Thymus (tissue), 11 donors: ENCODE results near the gene KMT5B. TPM values are rescaled to one million over a fixed set of nuclear protein-coding genes. Genes with fewer than 3 reads are reported as not detected.

ENCODE experiments used
- DNase-seq, 9 donors: peaks; one replicate each; pipeline ENCODE4 v3.0.0-alpha.2; 2013; ENCODE audit warnings: low spot score in 9 of 9, low read depth in 6 of 9, missing footprints in 1 of 9
- H3K27ac ChIP-seq, 2 donors: one replicate each; pipeline ENCODE4 v1.5.1; 2013; ENCODE audit warnings: control low read depth in 1 of 2, low read depth in 1 of 2, low read length in 1 of 2, mild to moderate bottlenecking in 1 of 2, moderate library complexity in 1 of 2
- H3K27me3 ChIP-seq, 2 donors: one replicate each; pipeline ENCODE4 v1.5.1; 2013; ENCODE audit warnings: low read length in 1 of 2; ENCODE audit not compliant: control insufficient read depth in 2 of 2, insufficient read depth in 1 of 2
- H3K36me3 ChIP-seq, 2 donors: one replicate each; pipeline ENCODE4 v1.5.1; 2013; ENCODE audit warnings: low read length in 1 of 2, mild to moderate bottlenecking in 1 of 2, moderate library complexity in 1 of 2; ENCODE audit not compliant: control insufficient read depth in 2 of 2, insufficient read depth in 2 of 2
- H3K4me1 ChIP-seq, 2 donors: one replicate each; pipeline ENCODE4 v1.5.1; 2013; ENCODE audit warnings: low read length in 2 of 2; ENCODE audit not compliant: control insufficient read depth in 2 of 2, insufficient read depth in 2 of 2
- H3K4me3 ChIP-seq, 2 donors: one replicate each; pipeline ENCODE4 v1.5.1; 2013; ENCODE audit warnings: low read length in 2 of 2, control low read depth in 1 of 2, mild to moderate bottlenecking in 1 of 2
- H3K9me3 ChIP-seq, 2 donors: one replicate each; pipeline ENCODE4 v1.5.1; 2013; ENCODE audit warnings: low read length in 1 of 2, mild to moderate bottlenecking in 1 of 2; ENCODE audit not compliant: control insufficient read depth in 2 of 2, insufficient read depth in 1 of 2
- WGBS: extraction: QIAGEN DNeasy Blood & Tissue Kit; methylation state at CpG from one replicate; pipeline ENCODE4 v1.1.7; 2013; 5-methylcytosine and 5-hydroxymethylcytosine counted together
- polyA plus RNA-seq: library from polyadenylated mRNA; stranded (reverse); fragments of 200-250 nt; gene quantifications from one replicate; pipeline ENCODE4 v1.2.3, GENCODE V29; 2013
- total RNA-seq: library from RNA; stranded (reverse); fragments of 120-200 nt; gene quantifications from one replicate; pipeline ENCODE4 v1.2.4, GENCODE V29; 2013
- donor health status: healthy.

The KMT5B gene
- total and polyA plus RNA-seq, 2 donors = 32.7 to 33.1 TPM

- no peak overlapping the region for H3K4me3 ChIP-seq
- no peaks in the 10 kb centered on the region for H3K9me3 ChIP-seq
- H3K27me3 ChIP-seq = no peaks in the 10 kb centered on the region
- H3K4me1 ChIP-seq = no peaks in the 10 kb centered on the region
- WGBS = 97% methylated on average over 4 of the region's 4 CpGs
- DNase-seq = no peak
- H3K27ac ChIP-seq = no peak overlapping the region
- peaks cover 56 to 86% of the 10 kb centered on the region in 2 donors for H3K36me3 ChIP-seq
These were observed 39.2 kb downstream of the KMT5B start for GRCh38 chr11:68173926-68174325.

- no peaks in the 10 kb centered on the region for H3K9me3 ChIP-seq
- peaks cover 82 to 94% of the 10 kb centered on the region in 2 donors for H3K36me3 ChIP-seq
- no peaks in the 10 kb centered on the region for H3K27me3 ChIP-seq
- no peaks in the 10 kb centered on the region for H3K4me1 ChIP-seq
- H3K4me3 ChIP-seq = no peak overlapping the region
- DNase-seq = no peak
- no peak overlapping the region for H3K27ac ChIP-seq
These were observed 43.7 kb downstream of the KMT5B start for GRCh38 chr11:68169442-68169841.

- H3K36me3 ChIP-seq = peaks cover 83 to 93% of the 10 kb centered on the region in 2 donors
- H3K27me3 ChIP-seq = no peaks in the 10 kb centered on the region
- no peak overlapping the region for H3K27ac ChIP-seq
- H3K9me3 ChIP-seq = no peaks in the 10 kb centered on the region
- DNase-seq = no peak
- no peak overlapping the region for H3K4me3 ChIP-seq
- WGBS = 98% methylated on average over 5 of the region's 5 CpGs
- H3K4me1 ChIP-seq = no peaks in the 10 kb centered on the region
These were observed 44.4 kb downstream of the KMT5B start for GRCh38 chr11:68168694-68169093.

GRCh38 chr11:68167474-68167873, 45.6 kb downstream of the KMT5B start:
- no peak for DNase-seq
- H3K4me3 ChIP-seq = no peak overlapping the region
- no peak overlapping the region for H3K27ac ChIP-seq
- peaks cover 74 to 87% of the 10 kb centered on the region in 2 donors for H3K36me3 ChIP-seq
- 99% methylated on average over 6 of the region's 6 CpGs for WGBS
- no peaks in the 10 kb centered on the region for H3K9me3 ChIP-seq
- no peaks in the 10 kb centered on the region for H3K4me1 ChIP-seq
- H3K27me3 ChIP-seq = no peaks in the 10 kb centered on the region

GRCh38 chr11:68166969-68167368, 46.1 kb downstream of the KMT5B start:
- H3K27ac ChIP-seq = no peak overlapping the region
- H3K4me1 ChIP-seq = no peaks in the 10 kb centered on the region
- no peaks in the 10 kb centered on the region for H3K27me3 ChIP-seq
- WGBS = 95% methylated on average over 4 of the region's 4 CpGs
- H3K36me3 ChIP-seq = peaks cover 70 to 84% of the 10 kb centered on the region in 2 donors
- no peaks in the 10 kb centered on the region for H3K9me3 ChIP-seq
- DNase-seq = no peak
- H3K4me3 ChIP-seq = no peak overlapping the region

GRCh38 chr11:68165601-68166000, 47.5 kb downstream of the KMT5B start:
- 95% methylated on average over 4 of the region's 4 CpGs for WGBS
- no peaks in the 10 kb centered on the region for H3K27me3 ChIP-seq
- DNase-seq = no peak
- no peaks in the 10 kb centered on the region for H3K4me1 ChIP-seq
- H3K27ac ChIP-seq = no peak overlapping the region
- H3K36me3 ChIP-seq = peaks cover 66 to 78% of the 10 kb centered on the region in 2 donors
- H3K4me3 ChIP-seq = no peak overlapping the region
- H3K9me3 ChIP-seq = no peaks in the 10 kb centered on the region

GRCh38 chr11:68164437-68164836, 48.7 kb downstream of the KMT5B start:
- Histone ChIP-seq H3K4me1 (no peaks in the 10 kb centered on the region), H3K27ac (peak overlapping the region; percentile 1 to 31), H3K9me3 (no peaks in the 10 kb centered on the region), H3K36me3 (peaks cover 54 to 66% of the 10 kb centered on the region in 2 donors), H3K27me3 (no peaks in the 10 kb centered on the region), H3K4me3 (no peak overlapping the region)
- 93% methylated on average over 2 of the region's 2 CpGs for WGBS
- no peak for DNase-seq

- Histone ChIP-seq H3K4me1 (no peaks in the 10 kb centered on the region), H3K27ac (peak overlapping the region in 1 of 2 donors; percentile 27), H3K9me3 (no peaks in the 10 kb centered on the region), H3K27me3 (no peaks in the 10 kb centered on the region), H3K36me3 (peaks cover 47 to 61% of the 10 kb centered on the region in 2 donors), H3K4me3 (no peak overlapping the region)
- WGBS = 86% methylated on average over 11 of the region's 11 CpGs
- DNase-seq = no peak
These were observed 49.4 kb downstream of the KMT5B start for GRCh38 chr11:68163691-68164090.

GRCh38 chr11:68160100-68160695, 52.9 kb downstream of the KMT5B start:
- Histone ChIP-seq H3K9me3 (no peaks in the 10 kb centered on the region), H3K4me3 (no peak overlapping the region), H3K36me3 (peaks cover 26 to 41% of the 10 kb centered on the region in 2 donors), H3K27ac (no peak overlapping the region), H3K27me3 (no peaks in the 10 kb centered on the region), H3K4me1 (no peaks in the 10 kb centered on the region)
- 97% methylated on average over 7 of the region's 7 CpGs for WGBS
- no peak for DNase-seq
